T1000 (cell line): ENCODE data around the gene TRIOBP.

ENCODE experiments used
- DNase-seq: peaks from one replicate; lab custom pipeline; 2025; ENCODE audit warnings: mixed read lengths; lab: John Stamatoyannopoulos, UW

Gene TRIOBP

GRCh38 chr22:37664249-37665101, 32.4 kb upstream of the TRIOBP start:
- no peak for DNase-seq

GRCh38 chr22:37665487-37665886, 31.4 kb upstream of the TRIOBP start:
- DNase-seq: no peak

GRCh38 chr22:37669586-37669985, 27.3 kb upstream of the TRIOBP start:
- no peak for DNase-seq

GRCh38 chr22:37672206-37672919, 24.5 kb upstream of the TRIOBP start:
- no peak for DNase-seq

GRCh38 chr22:37672920-37673455, 23.9 kb upstream of the TRIOBP start:
- DNase-seq: no peak

GRCh38 chr22:37674248-37674647, 22.6 kb upstream of the TRIOBP start:
- DNase-seq: no peak

- peak; percentile 97 for DNase-seq
Measured at GRCh38 chr22:37674951-37675929, 21.6 kb upstream of the TRIOBP start, which contains the start of gene LGALS1. LGALS1 (plus strand) TSS chr22:37675636; CDS start chr22:37675703, 67 bp downstream.

GRCh38 chr22:37675930-37676735, 20.7 kb upstream of the TRIOBP start:
- no peak for DNase-seq

- DNase-seq: peak; percentile 92
Measured at GRCh38 chr22:37676736-37677492, 19.9 kb upstream of the TRIOBP start.

- no peak for DNase-seq
Measured at GRCh38 chr22:37677493-37677974, 19.3 kb upstream of the TRIOBP start.

GRCh38 chr22:37678372-37678771, 18.5 kb upstream of the TRIOBP start:
- DNase-seq: no peak

- no peak for DNase-seq
Measured at GRCh38 chr22:37679670-37680069, 17.2 kb upstream of the TRIOBP start.

GRCh38 chr22:37680191-37680851, 16.5 kb upstream of the TRIOBP start:
- DNase-seq: no peak

- DNase-seq: peak; percentile 13
Measured at GRCh38 chr22:37681001-37681424, 15.8 kb upstream of the TRIOBP start.

GRCh38 chr22:37681556-37682049, 15.2 kb upstream of the TRIOBP start:
- DNase-seq: peak; percentile 36

GRCh38 chr22:37684803-37685615, 11.8 kb upstream of the TRIOBP start:
- no peak for DNase-seq

- DNase-seq: peak; percentile 77
Measured at GRCh38 chr22:37686002-37686982, 10.6 kb upstream of the TRIOBP start, which contains the start of gene NOL12. NOL12 (plus strand) TSS chr22:37686343; CDS start chr22:37686393, 50 bp downstream.
